Pulmonary artery endothelial cell (primary cell): Measurements from ENCODE around the gene TF. TPM values are rescaled to one million over a fixed set of nuclear protein-coding genes. Genes with fewer than 3 reads are reported as not detected.
"Not testable (repeated sequence)": the region's sequence is repeated elsewhere in the genome, so short reads cannot be mapped to it uniquely, and the experiment has no call there.

Source experiments
- DNase-seq: peaks from one replicate; pipeline ENCODE4 v3.0.0-alpha.2; 2011; ENCODE audit warnings: low read depth, low spot score
- total RNA-seq: library from RNA; depleted of rRNA; stranded (reverse); fragments of >200 nt; gene quantifications from 2 replicates; pipeline ENCODE4 v1.2.3, GENCODE V29; 2014

The TF gene
- 0.07 and 0.18 TPM in 2 replicates for total RNA-seq

GRCh38 chr3:133745981-133746711 is at the start of gene TF:
Gene TF, plus strand, starts transcription at chr3:133746393. Its CDS starts 48 bp downstream, at chr3:133746441.
- no peak for DNase-seq

- DNase-seq, result no peak
Observed at GRCh38 chr3:133697960-133698359, 48.2 kb upstream of the TF start.

GRCh38 chr3:133699467-133699866 is 46.7 kb upstream of the TF start:
- DNase-seq, result no peak

- DNase-seq, result no peak
Observed at GRCh38 chr3:133699903-133700302, 46.3 kb upstream of the TF start.

GRCh38 chr3:133700351-133700750 is 45.8 kb upstream of the TF start:
- DNase-seq, result no peak

- no peak for DNase-seq
Observed at GRCh38 chr3:133701435-133702358, 44.5 kb upstream of the TF start.

GRCh38 chr3:133703915-133704314 is 42.3 kb upstream of the TF start:
- DNase-seq, result no peak

- no peak for DNase-seq
Observed at GRCh38 chr3:133706033-133706432, 40.2 kb upstream of the TF start.

- DNase-seq, result no peak
Observed at GRCh38 chr3:133709139-133709750, 36.9 kb upstream of the TF start.

GRCh38 chr3:133711013-133711412 is 35.2 kb upstream of the TF start:
- no peak for DNase-seq

- no peak for DNase-seq
Observed at GRCh38 chr3:133712017-133712416, 34.2 kb upstream of the TF start.

GRCh38 chr3:133713347-133713746 is 32.8 kb upstream of the TF start:
- DNase-seq, result no peak

- no peak for DNase-seq
Observed at GRCh38 chr3:133717424-133717823, 28.8 kb upstream of the TF start.

- DNase-seq, result no peak
Observed at GRCh38 chr3:133722935-133723334, 23.3 kb upstream of the TF start.

- DNase-seq, result no peak
Observed at GRCh38 chr3:133730993-133731392, 15.2 kb upstream of the TF start.

GRCh38 chr3:133732231-133732630 is 14.0 kb upstream of the TF start:
- not testable (repeated sequence) for DNase-seq

GRCh38 chr3:133733226-133733625 is 13.0 kb upstream of the TF start:
- no peak for DNase-seq

- DNase-seq, result no peak
Observed at GRCh38 chr3:133734305-133734704, 11.9 kb upstream of the TF start.

- no peak for DNase-seq
Observed at GRCh38 chr3:133742351-133743091, 3.7 kb upstream of the TF start.

- DNase-seq, result no peak
Observed at GRCh38 chr3:133744241-133744640, 2.0 kb upstream of the TF start.

GRCh38 chr3:133745108-133745507 is 1.1 kb upstream of the TF start:
- no peak for DNase-seq

GRCh38 chr3:133746712-133747066 is 496 bp downstream of the TF start:
- no peak for DNase-seq
